WTC11 (cell line): ENCODE results near the gene RARRES2. TPM values are rescaled to one million over a fixed set of nuclear protein-coding genes. Genes with fewer than 3 reads are reported as not detected.

Experiments used
- ATAC-seq: fragments of 200-7000 bp; cut with Tn5 transposase; 2 replicates; pipeline ENCODE4 v1.10.0; 2021; ENCODE audit warnings: mild to moderate bottlenecking, moderate library complexity
- CTCF ChIA-PET: fragments of 300-600 bp; sonication (Branson Sonifier 250); formaldehyde crosslinking; loops from one replicate; lab custom pipeline; 2021; ENCODE audit warnings: antibody characterized with exemption; lab: Charles Lee
- POLR2A ChIA-PET: fragments of 350-600 bp; sonication (Branson Sonifier 250); formaldehyde crosslinking; loops from one replicate; lab custom pipeline; 2021; ENCODE audit warnings: antibody characterized with exemption; lab: Charles Lee
- DNase-seq: peaks from one replicate; pipeline ENCODE4 v3.0.0; 2021; ENCODE audit warnings: low spot score
- H3K27ac Mint-ChIP-seq: 2 replicates; pipeline ENCODE4 v1.8.0; 2021; ENCODE audit warnings: mixed read lengths
- H3K27me3 Mint-ChIP-seq: 2 replicates; pipeline ENCODE4 v1.8.0; 2021; ENCODE audit warnings: low read depth, mild to moderate bottlenecking, moderate library complexity, mixed read lengths
- H3K36me3 Mint-ChIP-seq: 2 replicates; pipeline ENCODE4 v1.8.0; 2021; ENCODE audit warnings: mixed read lengths
- H3K4me1 Mint-ChIP-seq: 2 replicates; pipeline ENCODE4 v1.8.0; 2022; ENCODE audit warnings: mixed read lengths
- H3K4me3 Mint-ChIP-seq: 2 replicates; pipeline ENCODE4 v1.8.0; 2021; ENCODE audit warnings: mild to moderate bottlenecking, moderate library complexity, mixed read lengths
- H3K9me3 Mint-ChIP-seq: 2 replicates; pipeline ENCODE4 v1.8.0; 2021; ENCODE audit warnings: mixed read lengths
- CREM ChIP-seq: sonication (generic); formaldehyde crosslinking; IDR thresholded peaks from 2 replicates; pipeline ENCODE4 v1.8.1; 2022; ENCODE audit warnings: mild to moderate bottlenecking, missing genetic modification reagents, moderate library complexity
- ETV6 ChIP-seq: sonication (generic); formaldehyde crosslinking; IDR thresholded peaks from 2 replicates; pipeline ENCODE4 v1.8.1; 2022; ENCODE audit warnings: mild to moderate bottlenecking, missing genetic modification reagents
- GRHL2 ChIP-seq: fragments of 250-450 bp; sonication (Bioruptor Pico); IDR thresholded peaks from 2 replicates; pipeline ENCODE4 v1.8.0; 2022; ENCODE audit warnings: mild to moderate bottlenecking, moderate library complexity; ENCODE audit not compliant: insufficient replicate concordance, severe bottlenecking
- IRF2 ChIP-seq: sonication (generic); formaldehyde crosslinking; IDR thresholded peaks from 2 replicates; pipeline ENCODE4 v1.8.0; 2022; ENCODE audit warnings: low read depth, missing genetic modification reagents, borderline replicate concordance
- MXD4 ChIP-seq: fragments of 250-450 bp; sonication (Bioruptor Pico); IDR thresholded peaks from 2 replicates; pipeline ENCODE4 v1.8.0; 2021; ENCODE audit warnings: mild to moderate bottlenecking, moderate library complexity, borderline replicate concordance
- RELA ChIP-seq: sonication (generic); formaldehyde crosslinking; IDR thresholded peaks from 2 replicates; pipeline ENCODE4 v1.8.1; 2022; ENCODE audit warnings: missing genetic modification reagents, mild to moderate bottlenecking, borderline replicate concordance
- ZBTB21 ChIP-seq: sonication (generic); formaldehyde crosslinking; IDR thresholded peaks from 2 replicates; pipeline ENCODE4 v1.8.1; 2023; ENCODE audit warnings: mild to moderate bottlenecking, missing genetic modification reagents, borderline replicate concordance
- ZNF232 ChIP-seq: sonication (generic); formaldehyde crosslinking; IDR thresholded peaks from 2 replicates; pipeline ENCODE4 v1.8.0; 2022; ENCODE audit warnings: mild to moderate bottlenecking, missing genetic modification reagents
- ZNF423 ChIP-seq: fragments of 250-450 bp; sonication (Bioruptor Pico); IDR thresholded peaks from 2 replicates; pipeline ENCODE4 v2.1.2; 2022; ENCODE audit warnings: mild to moderate bottlenecking, moderate library complexity
- total RNA-seq: library from RNA; stranded (reverse); gene quantifications from 3 replicates; pipeline ENCODE4 v1.2.3, GENCODE V29; 2021
- TF ChIP-seq, protein P1 (sequence below): sonication (generic); formaldehyde crosslinking; IDR thresholded peaks from 2 replicates; pipeline ENCODE4 v1.8.1; 2022; ENCODE audit warnings: low read depth, missing genetic modification reagents, borderline replicate concordance
- TF ChIP-seq, protein P2 (sequence below): sonication (generic); formaldehyde crosslinking; IDR thresholded peaks from 2 replicates; pipeline ENCODE4 v1.8.1; 2023; ENCODE audit warnings: mild to moderate bottlenecking, missing genetic modification reagents
- TF ChIP-seq, protein P3 (sequence below): sonication (generic); formaldehyde crosslinking; IDR thresholded peaks from 2 replicates; pipeline ENCODE4 v1.8.1; 2023; ENCODE audit warnings: mild to moderate bottlenecking, moderate library complexity, missing genetic modification reagents
- TF ChIP-seq, protein P4 (sequence below): sonication (generic); formaldehyde crosslinking; IDR thresholded peaks from 2 replicates; pipeline ENCODE4 v1.8.1; 2023; ENCODE audit warnings: mild to moderate bottlenecking, missing genetic modification reagents, moderate library complexity
- TF ChIP-seq, protein P5 (sequence below): sonication (generic); formaldehyde crosslinking; conservative IDR thresholded peaks from 2 replicates; pipeline ENCODE4 v1.8.1; 2022; ENCODE audit warnings: mild to moderate bottlenecking, missing genetic modification reagents
- TF ChIP-seq, protein P6 (sequence below): fragments of 250-450 bp; sonication (Bioruptor Pico); IDR thresholded peaks from 2 replicates; pipeline ENCODE4 v1.9.0; 2021; ENCODE audit warnings: mild to moderate bottlenecking
- TF ChIP-seq, protein P7 (sequence below): sonication (generic); formaldehyde crosslinking; IDR thresholded peaks from 2 replicates; pipeline ENCODE4 v1.8.0; 2023; ENCODE audit warnings: missing genetic modification reagents
- TF ChIP-seq, protein P8 (sequence below): sonication (generic); formaldehyde crosslinking; IDR thresholded peaks from 2 replicates; pipeline ENCODE4 v1.8.0; 2023; ENCODE audit warnings: missing genetic modification reagents, mild to moderate bottlenecking, borderline replicate concordance
- TF ChIP-seq, protein P9 (sequence below): sonication (generic); formaldehyde crosslinking; IDR thresholded peaks from 2 replicates; pipeline ENCODE4 v1.8.0; 2023; ENCODE audit warnings: mild to moderate bottlenecking, missing genetic modification reagents

The RARRES2 gene
- total RNA-seq, 1 experiment from 2014 or later: 230 TPM

DNA sequence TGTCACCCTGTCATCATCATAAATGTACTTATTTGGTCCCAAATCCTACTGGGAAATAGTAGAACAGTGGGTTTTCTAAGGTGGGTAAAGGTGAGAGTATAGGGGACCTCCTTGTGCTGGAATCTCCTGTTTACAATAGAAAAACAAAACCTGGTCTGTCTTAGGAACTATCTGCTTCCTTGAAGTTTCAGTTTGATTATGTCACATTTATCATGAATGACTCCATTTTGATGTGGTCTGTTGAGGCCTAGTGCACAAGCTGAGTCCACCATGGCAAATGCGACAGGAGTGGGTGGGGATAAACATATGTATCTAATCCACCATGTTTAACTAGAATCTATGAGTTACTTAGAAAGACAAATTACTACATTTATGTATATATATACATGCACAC is 14.2 kb upstream of the RARRES2 start:
- ChIA-PET POLR2A (interaction anchor here (0.6 kb wide), 1 partner anchor 44 kb away, joined by 4 read pairs; no protein-coding TSS in a partner anchor), CTCF (interaction anchor here (0.7 to 1.8 kb wide), 6 partner anchors 10 to 89 kb away, joined by 3 to 7 read pairs (median 4); partner anchors contain the start of gene REPIN1)
- H3K4me1 Mint-ChIP-seq: peaks cover 17% of the 10 kb centered on the region
- DNase-seq (no peak), ATAC-seq (no peak)
- H3K27ac Mint-ChIP-seq: peak overlapping the region; percentile 39; the same call in 1 of the 2 replicates
- H3K27me3 Mint-ChIP-seq: no peaks in the 10 kb centered on the region
- TF ChIP-seq, protein P1, sequence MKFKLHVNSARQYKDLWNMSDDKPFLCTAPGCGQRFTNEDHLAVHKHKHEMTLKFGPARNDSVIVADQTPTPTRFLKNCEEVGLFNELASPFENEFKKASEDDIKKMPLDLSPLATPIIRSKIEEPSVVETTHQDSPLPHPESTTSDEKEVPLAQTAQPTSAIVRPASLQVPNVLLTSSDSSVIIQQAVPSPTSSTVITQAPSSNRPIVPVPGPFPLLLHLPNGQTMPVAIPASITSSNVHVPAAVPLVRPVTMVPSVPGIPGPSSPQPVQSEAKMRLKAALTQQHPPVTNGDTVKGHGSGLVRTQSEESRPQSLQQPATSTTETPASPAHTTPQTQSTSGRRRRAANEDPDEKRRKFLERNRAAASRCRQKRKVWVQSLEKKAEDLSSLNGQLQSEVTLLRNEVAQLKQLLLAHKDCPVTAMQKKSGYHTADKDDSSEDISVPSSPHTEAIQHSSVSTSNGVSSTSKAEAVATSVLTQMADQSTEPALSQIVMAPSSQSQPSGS (CRISPR knock-in tag): no peak
- TF ChIP-seq IRF2 (CRISPR knock-in tag) (no peak), ZNF423 (CRISPR knock-in tag) (no peak), CREM (CRISPR knock-in tag) (no peak), RELA (CRISPR knock-in tag) (no peak), MXD4 (no peak), ZBTB21 (CRISPR knock-in tag) (no peak), ZNF232 (CRISPR knock-in tag) (no peak), ETV6 (CRISPR knock-in tag) (no peak), GRHL2 (CRISPR knock-in tag) (no peak)
- TF ChIP-seq, protein P2, sequence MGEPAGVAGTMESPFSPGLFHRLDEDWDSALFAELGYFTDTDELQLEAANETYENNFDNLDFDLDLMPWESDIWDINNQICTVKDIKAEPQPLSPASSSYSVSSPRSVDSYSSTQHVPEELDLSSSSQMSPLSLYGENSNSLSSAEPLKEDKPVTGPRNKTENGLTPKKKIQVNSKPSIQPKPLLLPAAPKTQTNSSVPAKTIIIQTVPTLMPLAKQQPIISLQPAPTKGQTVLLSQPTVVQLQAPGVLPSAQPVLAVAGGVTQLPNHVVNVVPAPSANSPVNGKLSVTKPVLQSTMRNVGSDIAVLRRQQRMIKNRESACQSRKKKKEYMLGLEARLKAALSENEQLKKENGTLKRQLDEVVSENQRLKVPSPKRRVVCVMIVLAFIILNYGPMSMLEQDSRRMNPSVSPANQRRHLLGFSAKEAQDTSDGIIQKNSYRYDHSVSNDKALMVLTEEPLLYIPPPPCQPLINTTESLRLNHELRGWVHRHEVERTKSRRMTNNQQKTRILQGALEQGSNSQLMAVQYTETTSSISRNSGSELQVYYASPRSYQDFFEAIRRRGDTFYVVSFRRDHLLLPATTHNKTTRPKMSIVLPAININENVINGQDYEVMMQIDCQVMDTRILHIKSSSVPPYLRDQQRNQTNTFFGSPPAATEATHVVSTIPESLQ (CRISPR knock-in tag): no peak
- TF ChIP-seq, protein P3, sequence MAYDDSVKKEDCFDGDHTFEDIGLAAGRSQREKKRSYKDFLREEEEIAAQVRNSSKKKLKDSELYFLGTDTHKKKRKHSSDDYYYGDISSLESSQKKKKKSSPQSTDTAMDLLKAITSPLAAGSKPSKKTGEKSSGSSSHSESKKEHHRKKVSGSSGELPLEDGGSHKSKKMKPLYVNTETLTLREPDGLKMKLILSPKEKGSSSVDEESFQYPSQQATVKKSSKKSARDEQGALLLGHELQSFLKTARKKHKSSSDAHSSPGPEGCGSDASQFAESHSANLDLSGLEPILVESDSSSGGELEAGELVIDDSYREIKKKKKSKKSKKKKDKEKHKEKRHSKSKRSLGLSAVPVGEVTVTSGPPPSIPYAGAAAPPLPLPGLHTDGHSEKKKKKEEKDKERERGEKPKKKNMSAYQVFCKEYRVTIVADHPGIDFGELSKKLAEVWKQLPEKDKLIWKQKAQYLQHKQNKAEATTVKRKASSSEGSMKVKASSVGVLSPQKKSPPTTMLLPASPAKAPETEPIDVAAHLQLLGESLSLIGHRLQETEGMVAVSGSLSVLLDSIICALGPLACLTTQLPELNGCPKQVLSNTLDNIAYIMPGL (CRISPR knock-in tag): no peak
- TF ChIP-seq, protein P4, sequence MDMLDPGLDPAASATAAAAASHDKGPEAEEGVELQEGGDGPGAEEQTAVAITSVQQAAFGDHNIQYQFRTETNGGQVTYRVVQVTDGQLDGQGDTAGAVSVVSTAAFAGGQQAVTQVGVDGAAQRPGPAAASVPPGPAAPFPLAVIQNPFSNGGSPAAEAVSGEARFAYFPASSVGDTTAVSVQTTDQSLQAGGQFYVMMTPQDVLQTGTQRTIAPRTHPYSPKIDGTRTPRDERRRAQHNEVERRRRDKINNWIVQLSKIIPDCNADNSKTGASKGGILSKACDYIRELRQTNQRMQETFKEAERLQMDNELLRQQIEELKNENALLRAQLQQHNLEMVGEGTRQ: no peak
- TF ChIP-seq, protein P5, sequence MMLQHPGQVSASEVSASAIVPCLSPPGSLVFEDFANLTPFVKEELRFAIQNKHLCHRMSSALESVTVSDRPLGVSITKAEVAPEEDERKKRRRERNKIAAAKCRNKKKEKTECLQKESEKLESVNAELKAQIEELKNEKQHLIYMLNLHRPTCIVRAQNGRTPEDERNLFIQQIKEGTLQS (CRISPR knock-in tag): no peak
- TF ChIP-seq, protein P6, sequence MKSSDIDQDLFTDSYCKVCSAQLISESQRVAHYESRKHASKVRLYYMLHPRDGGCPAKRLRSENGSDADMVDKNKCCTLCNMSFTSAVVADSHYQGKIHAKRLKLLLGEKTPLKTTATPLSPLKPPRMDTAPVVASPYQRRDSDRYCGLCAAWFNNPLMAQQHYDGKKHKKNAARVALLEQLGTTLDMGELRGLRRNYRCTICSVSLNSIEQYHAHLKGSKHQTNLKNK (CRISPR knock-in tag): no peak
- TF ChIP-seq, protein P7, sequence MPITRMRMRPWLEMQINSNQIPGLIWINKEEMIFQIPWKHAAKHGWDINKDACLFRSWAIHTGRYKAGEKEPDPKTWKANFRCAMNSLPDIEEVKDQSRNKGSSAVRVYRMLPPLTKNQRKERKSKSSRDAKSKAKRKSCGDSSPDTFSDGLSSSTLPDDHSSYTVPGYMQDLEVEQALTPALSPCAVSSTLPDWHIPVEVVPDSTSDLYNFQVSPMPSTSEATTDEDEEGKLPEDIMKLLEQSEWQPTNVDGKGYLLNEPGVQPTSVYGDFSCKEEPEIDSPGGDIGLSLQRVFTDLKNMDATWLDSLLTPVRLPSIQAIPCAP (CRISPR knock-in tag): no peak
- TF ChIP-seq, protein P8, sequence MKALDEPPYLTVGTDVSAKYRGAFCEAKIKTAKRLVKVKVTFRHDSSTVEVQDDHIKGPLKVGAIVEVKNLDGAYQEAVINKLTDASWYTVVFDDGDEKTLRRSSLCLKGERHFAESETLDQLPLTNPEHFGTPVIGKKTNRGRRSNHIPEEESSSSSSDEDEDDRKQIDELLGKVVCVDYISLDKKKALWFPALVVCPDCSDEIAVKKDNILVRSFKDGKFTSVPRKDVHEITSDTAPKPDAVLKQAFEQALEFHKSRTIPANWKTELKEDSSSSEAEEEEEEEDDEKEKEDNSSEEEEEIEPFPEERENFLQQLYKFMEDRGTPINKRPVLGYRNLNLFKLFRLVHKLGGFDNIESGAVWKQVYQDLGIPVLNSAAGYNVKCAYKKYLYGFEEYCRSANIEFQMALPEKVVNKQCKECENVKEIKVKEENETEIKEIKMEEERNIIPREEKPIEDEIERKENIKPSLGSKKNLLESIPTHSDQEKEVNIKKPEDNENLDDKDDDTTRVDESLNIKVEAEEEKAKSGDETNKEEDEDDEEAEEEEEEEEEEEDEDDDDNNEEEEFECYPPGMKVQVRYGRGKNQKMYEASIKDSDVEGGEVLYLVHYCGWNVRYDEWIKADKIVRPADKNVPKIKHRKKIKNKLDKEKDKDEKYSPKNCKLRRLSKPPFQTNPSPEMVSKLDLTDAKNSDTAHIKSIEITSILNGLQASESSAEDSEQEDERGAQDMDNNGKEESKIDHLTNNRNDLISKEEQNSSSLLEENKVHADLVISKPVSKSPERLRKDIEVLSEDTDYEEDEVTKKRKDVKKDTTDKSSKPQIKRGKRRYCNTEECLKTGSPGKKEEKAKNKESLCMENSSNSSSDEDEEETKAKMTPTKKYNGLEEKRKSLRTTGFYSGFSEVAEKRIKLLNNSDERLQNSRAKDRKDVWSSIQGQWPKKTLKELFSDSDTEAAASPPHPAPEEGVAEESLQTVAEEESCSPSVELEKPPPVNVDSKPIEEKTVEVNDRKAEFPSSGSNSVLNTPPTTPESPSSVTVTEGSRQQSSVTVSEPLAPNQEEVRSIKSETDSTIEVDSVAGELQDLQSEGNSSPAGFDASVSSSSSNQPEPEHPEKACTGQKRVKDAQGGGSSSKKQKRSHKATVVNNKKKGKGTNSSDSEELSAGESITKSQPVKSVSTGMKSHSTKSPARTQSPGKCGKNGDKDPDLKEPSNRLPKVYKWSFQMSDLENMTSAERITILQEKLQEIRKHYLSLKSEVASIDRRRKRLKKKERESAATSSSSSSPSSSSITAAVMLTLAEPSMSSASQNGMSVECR (CRISPR knock-in tag): no peak
- TF ChIP-seq, protein P9, sequence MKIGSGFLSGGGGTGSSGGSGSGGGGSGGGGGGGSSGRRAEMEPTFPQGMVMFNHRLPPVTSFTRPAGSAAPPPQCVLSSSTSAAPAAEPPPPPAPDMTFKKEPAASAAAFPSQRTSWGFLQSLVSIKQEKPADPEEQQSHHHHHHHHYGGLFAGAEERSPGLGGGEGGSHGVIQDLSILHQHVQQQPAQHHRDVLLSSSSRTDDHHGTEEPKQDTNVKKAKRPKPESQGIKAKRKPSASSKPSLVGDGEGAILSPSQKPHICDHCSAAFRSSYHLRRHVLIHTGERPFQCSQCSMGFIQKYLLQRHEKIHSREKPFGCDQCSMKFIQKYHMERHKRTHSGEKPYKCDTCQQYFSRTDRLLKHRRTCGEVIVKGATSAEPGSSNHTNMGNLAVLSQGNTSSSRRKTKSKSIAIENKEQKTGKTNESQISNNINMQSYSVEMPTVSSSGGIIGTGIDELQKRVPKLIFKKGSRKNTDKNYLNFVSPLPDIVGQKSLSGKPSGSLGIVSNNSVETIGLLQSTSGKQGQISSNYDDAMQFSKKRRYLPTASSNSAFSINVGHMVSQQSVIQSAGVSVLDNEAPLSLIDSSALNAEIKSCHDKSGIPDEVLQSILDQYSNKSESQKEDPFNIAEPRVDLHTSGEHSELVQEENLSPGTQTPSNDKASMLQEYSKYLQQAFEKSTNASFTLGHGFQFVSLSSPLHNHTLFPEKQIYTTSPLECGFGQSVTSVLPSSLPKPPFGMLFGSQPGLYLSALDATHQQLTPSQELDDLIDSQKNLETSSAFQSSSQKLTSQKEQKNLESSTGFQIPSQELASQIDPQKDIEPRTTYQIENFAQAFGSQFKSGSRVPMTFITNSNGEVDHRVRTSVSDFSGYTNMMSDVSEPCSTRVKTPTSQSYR (CRISPR knock-in tag): no peak
- H3K4me3 Mint-ChIP-seq: no peak overlapping the region
- H3K9me3 Mint-ChIP-seq: no peaks in the 10 kb centered on the region; the same call in 1 of the 2 replicates
- no peaks in the 10 kb centered on the region for H3K36me3 Mint-ChIP-seq
